Measurements from ENCODE around the gene PTAR1.

- TF ChIP-seq, protein P1, sequence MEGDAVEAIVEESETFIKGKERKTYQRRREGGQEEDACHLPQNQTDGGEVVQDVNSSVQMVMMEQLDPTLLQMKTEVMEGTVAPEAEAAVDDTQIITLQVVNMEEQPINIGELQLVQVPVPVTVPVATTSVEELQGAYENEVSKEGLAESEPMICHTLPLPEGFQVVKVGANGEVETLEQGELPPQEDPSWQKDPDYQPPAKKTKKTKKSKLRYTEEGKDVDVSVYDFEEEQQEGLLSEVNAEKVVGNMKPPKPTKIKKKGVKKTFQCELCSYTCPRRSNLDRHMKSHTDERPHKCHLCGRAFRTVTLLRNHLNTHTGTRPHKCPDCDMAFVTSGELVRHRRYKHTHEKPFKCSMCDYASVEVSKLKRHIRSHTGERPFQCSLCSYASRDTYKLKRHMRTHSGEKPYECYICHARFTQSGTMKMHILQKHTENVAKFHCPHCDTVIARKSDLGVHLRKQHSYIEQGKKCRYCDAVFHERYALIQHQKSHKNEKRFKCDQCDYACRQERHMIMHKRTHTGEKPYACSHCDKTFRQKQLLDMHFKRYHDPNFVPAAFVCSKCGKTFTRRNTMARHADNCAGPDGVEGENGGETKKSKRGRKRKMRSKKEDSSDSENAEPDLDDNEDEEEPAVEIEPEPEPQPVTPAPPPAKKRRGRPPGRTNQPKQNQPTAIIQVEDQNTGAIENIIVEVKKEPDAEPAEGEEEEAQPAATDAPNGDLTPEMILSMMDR (IDR thresholded peaks at IDR 0.05), result no peak
- no peak for TF ChIP-seq POLR2A (IDR thresholded peaks at IDR 0.05)
Measured at GRCh38 chr9:69759021-69759420, 790 bp downstream of the PTAR1 start.
